ENCODE results near the gene TMEM63B. TPM values are rescaled to one million over a fixed set of nuclear protein-coding genes. Genes with fewer than 3 reads are reported as not detected.

Gene TMEM63B
- total and polyA plus RNA-seq, 4 donors, result 49.0 to 94.5 (median 88.3) TPM

DNA sequence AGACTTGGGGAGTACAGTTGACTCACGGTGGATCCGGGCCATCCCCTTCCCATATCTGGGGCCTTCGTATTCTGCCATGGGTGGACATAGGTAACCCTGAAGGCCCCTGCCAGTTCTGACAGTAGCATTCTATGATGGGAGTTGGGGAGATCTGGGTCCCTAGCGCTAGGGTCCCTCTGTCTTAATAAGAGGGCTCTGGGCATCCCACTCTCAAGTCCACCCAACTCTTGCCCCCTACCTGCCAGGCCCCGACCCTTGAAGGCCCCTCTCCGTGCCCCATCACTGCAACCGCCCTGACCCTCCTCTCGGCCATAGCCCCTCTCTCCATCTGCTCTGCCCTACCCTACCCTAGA, 24.7 kb downstream of the TMEM63B start:
- TF ChIP-seq, protein P1, sequence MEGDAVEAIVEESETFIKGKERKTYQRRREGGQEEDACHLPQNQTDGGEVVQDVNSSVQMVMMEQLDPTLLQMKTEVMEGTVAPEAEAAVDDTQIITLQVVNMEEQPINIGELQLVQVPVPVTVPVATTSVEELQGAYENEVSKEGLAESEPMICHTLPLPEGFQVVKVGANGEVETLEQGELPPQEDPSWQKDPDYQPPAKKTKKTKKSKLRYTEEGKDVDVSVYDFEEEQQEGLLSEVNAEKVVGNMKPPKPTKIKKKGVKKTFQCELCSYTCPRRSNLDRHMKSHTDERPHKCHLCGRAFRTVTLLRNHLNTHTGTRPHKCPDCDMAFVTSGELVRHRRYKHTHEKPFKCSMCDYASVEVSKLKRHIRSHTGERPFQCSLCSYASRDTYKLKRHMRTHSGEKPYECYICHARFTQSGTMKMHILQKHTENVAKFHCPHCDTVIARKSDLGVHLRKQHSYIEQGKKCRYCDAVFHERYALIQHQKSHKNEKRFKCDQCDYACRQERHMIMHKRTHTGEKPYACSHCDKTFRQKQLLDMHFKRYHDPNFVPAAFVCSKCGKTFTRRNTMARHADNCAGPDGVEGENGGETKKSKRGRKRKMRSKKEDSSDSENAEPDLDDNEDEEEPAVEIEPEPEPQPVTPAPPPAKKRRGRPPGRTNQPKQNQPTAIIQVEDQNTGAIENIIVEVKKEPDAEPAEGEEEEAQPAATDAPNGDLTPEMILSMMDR (IDR thresholded peaks at IDR 0.05; ENCODE audit: control extremely low read depth, extremely low read depth), result no peak
- H3K4me1 ChIP-seq (ENCODE audit: control insufficient read depth in 5 of 5, insufficient read depth in 5 of 5, low read length in 5 of 5), result peaks cover 0 to 6% (median 0%) of the 10 kb centered on the region in 5 donors
- H3K9ac ChIP-seq (ENCODE audit: insufficient read depth in 1 of 2, low read length in 2 of 2), result no peak overlapping the region
- ATAC-seq (ENCODE audit: insufficient read depth, low FRiP score), result no peak
- H3K27me3 ChIP-seq (ENCODE audit: control insufficient read depth in 3 of 3, insufficient read depth in 3 of 3, low read length in 2 of 3), result no peaks in the 10 kb centered on the region
- H3K9me3 ChIP-seq (ENCODE audit: control insufficient read depth in 4 of 4, insufficient read depth in 3 of 4, low read length in 3 of 4), result peaks cover 0 to 1% (median 0%) of the 10 kb centered on the region in 4 donors
- DNase-seq, result no peak
- 55 to 56% methylated on average over 8 of the region's 8 CpGs for WGBS, 2 donors
- peaks cover 3 to 34% (median 9%) of the 10 kb centered on the region in 4 donors for H3K36me3 ChIP-seq (ENCODE audit: control insufficient read depth in 4 of 4, insufficient read depth in 4 of 4, low read length in 4 of 4)
- no peak overlapping the region for H3K4me3 ChIP-seq
- no peak overlapping the region for H3K27ac ChIP-seq (ENCODE audit: low read depth in 1 of 2, low read length in 1 of 2)

DNA sequence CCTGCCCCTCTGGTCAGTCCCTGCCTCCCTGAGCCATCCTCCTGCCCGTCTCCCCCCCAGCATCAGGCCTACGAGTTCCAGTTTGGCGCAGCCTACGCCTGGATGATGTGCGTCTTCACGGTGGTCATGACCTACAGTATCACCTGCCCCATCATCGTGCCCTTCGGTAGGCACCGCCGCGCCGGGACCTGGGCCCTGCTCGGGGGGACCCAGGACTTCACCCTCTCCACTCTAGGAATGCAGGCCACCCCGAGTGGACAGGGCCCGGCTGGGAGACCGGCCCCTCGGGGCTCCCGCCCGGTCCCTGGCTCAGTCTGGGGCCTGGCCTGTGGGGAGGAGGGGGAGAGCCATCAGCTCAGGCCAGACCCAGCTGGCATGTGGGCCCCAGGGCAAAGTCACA, 25.2 kb downstream of the TMEM63B start:
- TF ChIP-seq, protein P1 (IDR thresholded peaks at IDR 0.05; ENCODE audit: control extremely low read depth, extremely low read depth), result no peak
- Histone ChIP-seq H3K9ac (ENCODE audit: insufficient read depth in 1 of 2, low read length in 2 of 2) (no peak overlapping the region), H3K4me1 (ENCODE audit: control insufficient read depth in 5 of 5, insufficient read depth in 5 of 5, low read length in 5 of 5) (peaks cover 0 to 6% (median 0%) of the 10 kb centered on the region in 5 donors), H3K27ac (ENCODE audit: low read depth in 1 of 2, low read length in 1 of 2) (no peak overlapping the region), H3K4me3 (no peak overlapping the region), H3K27me3 (ENCODE audit: control insufficient read depth in 3 of 3, insufficient read depth in 3 of 3, low read length in 2 of 3) (no peaks in the 10 kb centered on the region), H3K9me3 (ENCODE audit: control insufficient read depth in 4 of 4, insufficient read depth in 3 of 4, low read length in 3 of 4) (peaks cover 0 to 1% (median 0%) of the 10 kb centered on the region in 4 donors), H3K36me3 (ENCODE audit: control insufficient read depth in 4 of 4, insufficient read depth in 4 of 4, low read length in 4 of 4) (peaks cover 3 to 29% (median 9%) of the 10 kb centered on the region in 4 donors)
- WGBS, 2 donors, result 95 to 96% methylated on average over 19 of the region's 19 CpGs
- ATAC-seq (ENCODE audit: insufficient read depth, low FRiP score) (no peak), DNase-seq (no peak)

DNA sequence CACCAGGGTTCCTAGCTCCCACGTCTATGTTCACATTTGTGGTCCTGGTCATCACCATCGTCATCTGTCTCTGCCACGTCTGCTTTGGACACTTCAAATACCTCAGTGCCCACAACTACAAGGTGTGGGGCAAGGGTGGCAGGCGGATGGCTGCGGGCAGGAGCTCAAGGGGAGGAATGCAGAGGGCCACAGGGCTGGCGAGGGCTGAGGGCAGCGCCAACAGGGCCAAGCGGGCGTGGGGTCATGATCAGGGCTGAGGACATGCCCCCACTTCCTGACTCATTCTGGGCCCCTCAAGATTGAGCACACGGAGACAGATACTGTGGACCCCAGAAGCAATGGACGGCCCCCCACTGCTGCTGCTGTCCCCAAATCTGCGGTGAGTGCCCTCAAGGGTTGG, 26.7 kb downstream of the TMEM63B start:
- H3K4me1 ChIP-seq (ENCODE audit: control insufficient read depth in 5 of 5, insufficient read depth in 5 of 5, low read length in 5 of 5), result peaks cover 0 to 6% (median 0%) of the 10 kb centered on the region in 5 donors
- 85 to 91% methylated on average over 12 of the region's 12 CpGs for WGBS, 2 donors
- no peak overlapping the region for H3K4me3 ChIP-seq
- H3K9ac ChIP-seq (ENCODE audit: insufficient read depth in 1 of 2, low read length in 2 of 2), result no peak overlapping the region
- no peak overlapping the region for H3K27ac ChIP-seq (ENCODE audit: low read depth in 1 of 2, low read length in 1 of 2)
- peaks cover 0 to 14% (median 3%) of the 10 kb centered on the region in 4 donors for H3K36me3 ChIP-seq (ENCODE audit: control insufficient read depth in 4 of 4, insufficient read depth in 4 of 4, low read length in 4 of 4)
- TF ChIP-seq, protein P1 (IDR thresholded peaks at IDR 0.05; ENCODE audit: control extremely low read depth, extremely low read depth), result no peak
- DNase-seq (no peak), ATAC-seq (ENCODE audit: insufficient read depth, low FRiP score) (no peak)
- no peaks in the 10 kb centered on the region for H3K27me3 ChIP-seq (ENCODE audit: control insufficient read depth in 3 of 3, insufficient read depth in 3 of 3, low read length in 2 of 3)
- H3K9me3 ChIP-seq (ENCODE audit: control insufficient read depth in 4 of 4, insufficient read depth in 3 of 4, low read length in 3 of 4), result peaks cover 0 to 1% (median 0%) of the 10 kb centered on the region in 4 donors
